HEK293 (cell line): ENCODE data around the gene CKAP4.

Experiments used
- TF ChIP-seq, protein P1 (sequence below): fragments of 450-650 bp; formaldehyde crosslinking; IDR thresholded peaks from 2 replicates; pipeline ENCODE4 v1.5.1; 2016; ENCODE audit warnings: missing biosample characterization, missing genetic modification characterization
- TF ChIP-seq, protein P2 (sequence below): fragments of 450-650 bp; formaldehyde crosslinking; IDR thresholded peaks from 2 replicates; pipeline ENCODE4 v1.5.1; 2016; ENCODE audit warnings: missing biosample characterization, missing genetic modification characterization
- TF ChIP-seq, protein P3 (sequence below): fragments of 450-650 bp; formaldehyde crosslinking; IDR thresholded peaks from 2 replicates; pipeline ENCODE4 v1.5.1; 2016; ENCODE audit warnings: missing biosample characterization, missing genetic modification characterization, low read depth
- TF ChIP-seq, protein P4 (sequence below): fragments of 450-650 bp; formaldehyde crosslinking; IDR thresholded peaks from 2 replicates; pipeline ENCODE4 v1.5.1; 2016; ENCODE audit warnings: missing biosample characterization, missing genetic modification characterization
- TF ChIP-seq, protein P5 (sequence below): fragments of 450-650 bp; formaldehyde crosslinking; IDR thresholded peaks from 2 replicates; pipeline ENCODE4 v1.5.1; 2016; ENCODE audit warnings: missing biosample characterization, missing genetic modification characterization

DNA sequence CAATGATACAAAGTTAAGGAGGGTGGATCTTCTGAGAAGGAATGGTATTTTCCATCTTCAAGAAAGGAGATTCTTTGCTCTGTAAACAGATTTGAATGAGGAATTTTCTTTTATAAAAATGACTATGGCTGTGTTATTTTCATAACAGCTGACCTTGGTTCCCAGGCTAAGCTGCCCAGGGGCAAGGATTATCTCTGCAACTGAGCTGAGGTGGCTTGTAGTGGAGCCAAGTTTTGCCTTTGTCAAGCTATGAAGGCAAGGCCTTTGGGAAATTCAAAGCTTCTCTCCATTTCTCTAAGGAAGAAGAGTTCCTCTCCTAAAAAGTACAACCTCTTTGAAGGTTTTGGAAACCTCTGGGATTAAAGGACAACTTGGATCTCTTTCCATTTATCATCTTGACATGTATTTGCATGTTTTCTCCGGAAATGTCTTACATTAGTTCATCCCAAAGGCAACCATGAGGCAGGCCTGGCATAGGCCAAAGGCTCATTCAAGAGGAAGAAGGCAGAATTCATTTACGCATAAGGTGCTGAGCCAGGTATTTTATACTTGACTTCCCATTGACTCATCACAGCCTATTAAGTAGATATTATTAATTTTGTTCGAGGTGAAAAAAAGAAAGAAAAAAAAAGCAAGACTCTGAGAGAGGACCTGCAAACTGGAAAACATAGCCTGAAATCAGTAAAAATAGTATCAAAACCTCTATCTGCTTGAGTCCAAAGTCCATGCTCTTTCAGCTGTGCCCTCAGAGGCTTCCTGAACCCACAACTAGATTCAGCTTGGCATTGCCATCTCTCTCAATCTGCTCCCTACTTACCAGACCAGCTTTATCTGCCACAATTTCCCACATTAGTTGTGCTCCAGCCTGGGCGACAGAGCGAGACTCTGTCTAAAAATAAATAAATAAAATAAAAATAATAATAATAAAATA lies 24.0 kb upstream of the CKAP4 start:
- TF ChIP-seq, protein P1, sequence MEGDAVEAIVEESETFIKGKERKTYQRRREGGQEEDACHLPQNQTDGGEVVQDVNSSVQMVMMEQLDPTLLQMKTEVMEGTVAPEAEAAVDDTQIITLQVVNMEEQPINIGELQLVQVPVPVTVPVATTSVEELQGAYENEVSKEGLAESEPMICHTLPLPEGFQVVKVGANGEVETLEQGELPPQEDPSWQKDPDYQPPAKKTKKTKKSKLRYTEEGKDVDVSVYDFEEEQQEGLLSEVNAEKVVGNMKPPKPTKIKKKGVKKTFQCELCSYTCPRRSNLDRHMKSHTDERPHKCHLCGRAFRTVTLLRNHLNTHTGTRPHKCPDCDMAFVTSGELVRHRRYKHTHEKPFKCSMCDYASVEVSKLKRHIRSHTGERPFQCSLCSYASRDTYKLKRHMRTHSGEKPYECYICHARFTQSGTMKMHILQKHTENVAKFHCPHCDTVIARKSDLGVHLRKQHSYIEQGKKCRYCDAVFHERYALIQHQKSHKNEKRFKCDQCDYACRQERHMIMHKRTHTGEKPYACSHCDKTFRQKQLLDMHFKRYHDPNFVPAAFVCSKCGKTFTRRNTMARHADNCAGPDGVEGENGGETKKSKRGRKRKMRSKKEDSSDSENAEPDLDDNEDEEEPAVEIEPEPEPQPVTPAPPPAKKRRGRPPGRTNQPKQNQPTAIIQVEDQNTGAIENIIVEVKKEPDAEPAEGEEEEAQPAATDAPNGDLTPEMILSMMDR = no peak
- TF ChIP-seq, protein P2, sequence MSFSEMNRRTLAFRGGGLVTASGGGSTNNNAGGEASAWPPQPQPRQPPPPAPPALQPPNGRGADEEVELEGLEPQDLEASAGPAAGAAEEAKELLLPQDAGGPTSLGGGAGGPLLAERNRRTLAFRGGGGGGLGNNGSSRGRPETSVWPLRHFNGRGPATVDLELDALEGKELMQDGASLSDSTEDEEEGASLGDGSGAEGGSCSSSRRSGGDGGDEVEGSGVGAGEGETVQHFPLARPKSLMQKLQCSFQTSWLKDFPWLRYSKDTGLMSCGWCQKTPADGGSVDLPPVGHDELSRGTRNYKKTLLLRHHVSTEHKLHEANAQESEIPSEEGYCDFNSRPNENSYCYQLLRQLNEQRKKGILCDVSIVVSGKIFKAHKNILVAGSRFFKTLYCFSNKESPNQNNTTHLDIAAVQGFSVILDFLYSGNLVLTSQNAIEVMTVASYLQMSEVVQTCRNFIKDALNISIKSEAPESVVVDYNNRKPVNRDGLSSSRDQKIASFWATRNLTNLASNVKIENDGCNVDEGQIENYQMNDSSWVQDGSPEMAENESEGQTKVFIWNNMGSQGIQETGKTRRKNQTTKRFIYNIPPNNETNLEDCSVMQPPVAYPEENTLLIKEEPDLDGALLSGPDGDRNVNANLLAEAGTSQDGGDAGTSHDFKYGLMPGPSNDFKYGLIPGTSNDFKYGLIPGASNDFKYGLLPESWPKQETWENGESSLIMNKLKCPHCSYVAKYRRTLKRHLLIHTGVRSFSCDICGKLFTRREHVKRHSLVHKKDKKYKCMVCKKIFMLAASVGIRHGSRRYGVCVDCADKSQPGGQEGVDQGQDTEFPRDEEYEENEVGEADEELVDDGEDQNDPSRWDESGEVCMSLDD (tag by site-specific recombination) = no peak
- TF ChIP-seq, protein P3, sequence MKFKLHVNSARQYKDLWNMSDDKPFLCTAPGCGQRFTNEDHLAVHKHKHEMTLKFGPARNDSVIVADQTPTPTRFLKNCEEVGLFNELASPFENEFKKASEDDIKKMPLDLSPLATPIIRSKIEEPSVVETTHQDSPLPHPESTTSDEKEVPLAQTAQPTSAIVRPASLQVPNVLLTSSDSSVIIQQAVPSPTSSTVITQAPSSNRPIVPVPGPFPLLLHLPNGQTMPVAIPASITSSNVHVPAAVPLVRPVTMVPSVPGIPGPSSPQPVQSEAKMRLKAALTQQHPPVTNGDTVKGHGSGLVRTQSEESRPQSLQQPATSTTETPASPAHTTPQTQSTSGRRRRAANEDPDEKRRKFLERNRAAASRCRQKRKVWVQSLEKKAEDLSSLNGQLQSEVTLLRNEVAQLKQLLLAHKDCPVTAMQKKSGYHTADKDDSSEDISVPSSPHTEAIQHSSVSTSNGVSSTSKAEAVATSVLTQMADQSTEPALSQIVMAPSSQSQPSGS (tag by site-specific recombination) = no peak
- TF ChIP-seq, protein P4, sequence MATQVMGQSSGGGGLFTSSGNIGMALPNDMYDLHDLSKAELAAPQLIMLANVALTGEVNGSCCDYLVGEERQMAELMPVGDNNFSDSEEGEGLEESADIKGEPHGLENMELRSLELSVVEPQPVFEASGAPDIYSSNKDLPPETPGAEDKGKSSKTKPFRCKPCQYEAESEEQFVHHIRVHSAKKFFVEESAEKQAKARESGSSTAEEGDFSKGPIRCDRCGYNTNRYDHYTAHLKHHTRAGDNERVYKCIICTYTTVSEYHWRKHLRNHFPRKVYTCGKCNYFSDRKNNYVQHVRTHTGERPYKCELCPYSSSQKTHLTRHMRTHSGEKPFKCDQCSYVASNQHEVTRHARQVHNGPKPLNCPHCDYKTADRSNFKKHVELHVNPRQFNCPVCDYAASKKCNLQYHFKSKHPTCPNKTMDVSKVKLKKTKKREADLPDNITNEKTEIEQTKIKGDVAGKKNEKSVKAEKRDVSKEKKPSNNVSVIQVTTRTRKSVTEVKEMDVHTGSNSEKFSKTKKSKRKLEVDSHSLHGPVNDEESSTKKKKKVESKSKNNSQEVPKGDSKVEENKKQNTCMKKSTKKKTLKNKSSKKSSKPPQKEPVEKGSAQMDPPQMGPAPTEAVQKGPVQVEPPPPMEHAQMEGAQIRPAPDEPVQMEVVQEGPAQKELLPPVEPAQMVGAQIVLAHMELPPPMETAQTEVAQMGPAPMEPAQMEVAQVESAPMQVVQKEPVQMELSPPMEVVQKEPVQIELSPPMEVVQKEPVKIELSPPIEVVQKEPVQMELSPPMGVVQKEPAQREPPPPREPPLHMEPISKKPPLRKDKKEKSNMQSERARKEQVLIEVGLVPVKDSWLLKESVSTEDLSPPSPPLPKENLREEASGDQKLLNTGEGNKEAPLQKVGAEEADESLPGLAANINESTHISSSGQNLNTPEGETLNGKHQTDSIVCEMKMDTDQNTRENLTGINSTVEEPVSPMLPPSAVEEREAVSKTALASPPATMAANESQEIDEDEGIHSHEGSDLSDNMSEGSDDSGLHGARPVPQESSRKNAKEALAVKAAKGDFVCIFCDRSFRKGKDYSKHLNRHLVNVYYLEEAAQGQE (tag by site-specific recombination) = no peak
- TF ChIP-seq, protein P5, sequence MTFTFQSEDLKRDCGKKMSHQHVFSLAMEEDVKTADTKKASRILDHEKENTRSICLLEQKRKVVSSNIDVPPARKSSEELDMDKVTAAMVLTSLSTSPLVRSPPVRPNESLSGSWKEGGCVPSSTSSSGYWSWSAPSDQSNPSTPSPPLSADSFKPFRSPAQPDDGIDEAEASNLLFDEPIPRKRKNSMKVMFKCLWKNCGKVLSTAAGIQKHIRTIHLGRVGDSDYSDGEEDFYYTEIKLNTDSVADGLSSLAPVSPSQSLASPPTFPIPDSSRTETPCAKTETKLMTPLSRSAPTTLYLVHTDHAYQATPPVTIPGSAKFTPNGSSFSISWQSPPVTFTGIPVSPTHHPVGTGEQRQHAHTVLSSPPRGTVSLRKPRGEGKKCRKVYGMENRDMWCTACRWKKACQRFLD = no peak
